H9 (cell line): ENCODE measurements around the gene EFS. TPM values are rescaled to one million over a fixed set of nuclear protein-coding genes. Genes with fewer than 3 reads are reported as not detected.
"Not testable (repeated sequence)": the region's sequence is repeated elsewhere in the genome, so short reads cannot be mapped to it uniquely, and the experiment has no call there.

ENCODE experiments used
- DNase-seq: peaks from one replicate; pipeline ENCODE4 v3.0.0-alpha.2; 2017
- H2AFZ ChIP-seq: one replicate; pipeline ENCODE4 v1.6.1; 2013; ENCODE audit warnings: mild to moderate bottlenecking, low read length, control low read depth, moderate library complexity
- H2AK5ac ChIP-seq: 2 replicates; pipeline ENCODE4 v1.6.1; 2013; ENCODE audit warnings: low read length, control low read depth, mixed read lengths; ENCODE audit not compliant: insufficient read length
- H2BK120ac ChIP-seq: one replicate; pipeline ENCODE4 v1.6.1; 2013; ENCODE audit warnings: low read depth, mild to moderate bottlenecking, low read length, control low read depth, inconsistent platforms; ENCODE audit not compliant: poor library complexity, severe bottlenecking
- H2BK12ac ChIP-seq: 2 replicates; pipeline ENCODE4 v1.6.1; 2013; ENCODE audit warnings: low read length, control low read depth, mixed read lengths, low read depth; ENCODE audit not compliant: insufficient read length
- H2BK15ac ChIP-seq: 2 replicates; pipeline ENCODE4 v1.6.1; 2013; ENCODE audit warnings: low read depth, low read length, control low read depth
- H2BK20ac ChIP-seq: one replicate; pipeline ENCODE4 v1.6.1; 2013; ENCODE audit warnings: low read depth, mild to moderate bottlenecking, low read length, control low read depth, inconsistent platforms; ENCODE audit not compliant: poor library complexity, severe bottlenecking
- H2BK5ac ChIP-seq: 2 replicates; pipeline ENCODE4 v1.6.1; 2013; ENCODE audit warnings: low read length, control low read depth, mixed read lengths; ENCODE audit not compliant: insufficient read length
- H3K14ac ChIP-seq: 2 replicates; pipeline ENCODE4 v1.6.1; 2013; ENCODE audit warnings: low read length, control low read depth; ENCODE audit not compliant: insufficient read depth
- H3K18ac ChIP-seq: 2 replicates; pipeline ENCODE4 v1.6.1; 2013; ENCODE audit warnings: low read depth, mild to moderate bottlenecking, mixed read lengths, low read length, control low read depth; ENCODE audit not compliant: insufficient read length
- H3K23ac ChIP-seq: 2 replicates; pipeline ENCODE4 v1.6.1; 2013; ENCODE audit warnings: low read length, control low read depth, mixed read lengths, low read depth; ENCODE audit not compliant: insufficient read length
- H3K23me2 ChIP-seq: 2 replicates; pipeline ENCODE4 v1.6.1; 2013; ENCODE audit warnings: low read depth, mild to moderate bottlenecking, mixed read lengths, low read length, control low read depth; ENCODE audit not compliant: insufficient read length, poor library complexity, severe bottlenecking
- H3K27ac ChIP-seq: 2 replicates; pipeline ENCODE4 v1.5.1; 2013; ENCODE audit warnings: low read length, control low read depth, mixed read lengths, low read depth; ENCODE audit not compliant: insufficient read length
- H3K27me3 ChIP-seq: 2 replicates; pipeline ENCODE4 v1.6.1; 2013; ENCODE audit warnings: low read length, control low read depth, inconsistent platforms; ENCODE audit not compliant: insufficient read depth
- H3K4ac ChIP-seq: 2 replicates; pipeline ENCODE4 v1.6.1; 2013; ENCODE audit warnings: low read depth, mild to moderate bottlenecking, control low read depth, inconsistent platforms, low read length, moderate library complexity
- H3K4me1 ChIP-seq: 2 replicates; pipeline ENCODE4 v1.6.1; 2013; ENCODE audit warnings: low read length, control low read depth, inconsistent platforms; ENCODE audit not compliant: insufficient read depth
- H3K4me2 ChIP-seq: 2 replicates; pipeline ENCODE4 v1.6.1; 2013; ENCODE audit warnings: low read length, control low read depth, mixed read lengths; ENCODE audit not compliant: insufficient read length, insufficient read depth
- H3K56ac ChIP-seq: 2 replicates; pipeline ENCODE4 v1.6.1; 2013; ENCODE audit warnings: low read depth, mild to moderate bottlenecking, mixed read lengths, low read length, control low read depth; ENCODE audit not compliant: insufficient read length
- H3K79me1 ChIP-seq: 2 replicates; pipeline ENCODE4 v1.6.1; 2013; ENCODE audit warnings: low read depth, mild to moderate bottlenecking, moderate library complexity, low read length, control low read depth, inconsistent platforms; ENCODE audit not compliant: insufficient read depth, poor library complexity, severe bottlenecking
- H3K79me2 ChIP-seq: 2 replicates; pipeline ENCODE4 v1.6.1; 2013; ENCODE audit warnings: low read length, control low read depth, inconsistent platforms; ENCODE audit not compliant: insufficient read depth
- H3K9ac ChIP-seq: 2 replicates; pipeline ENCODE4 v1.6.1; 2013; ENCODE audit warnings: low read length, control low read depth, mixed read lengths; ENCODE audit not compliant: insufficient read length; ENCODE audit errors: extremely low read depth
- H3K9me3 ChIP-seq: one replicate; pipeline ENCODE4 v1.6.1; 2013; ENCODE audit warnings: low read depth, low read length, inconsistent platforms; ENCODE audit not compliant: control insufficient read depth
- H3T11ph ChIP-seq: one replicate; pipeline ENCODE4 v1.6.1; 2013; ENCODE audit warnings: mild to moderate bottlenecking, low read length, control low read depth, inconsistent platforms
- H4K20me1 ChIP-seq: one replicate; pipeline ENCODE4 v1.6.1; 2013; ENCODE audit not compliant: control insufficient read depth, insufficient read length, insufficient read depth
- H4K5ac ChIP-seq: 2 replicates; pipeline ENCODE4 v1.6.1; 2013; ENCODE audit warnings: low read depth, mild to moderate bottlenecking, mixed read lengths, low read length, control low read depth; ENCODE audit not compliant: insufficient read length
- H4K8ac ChIP-seq: replicated peaks from 2 replicates; pipeline ENCODE4 v1.6.1; 2013; ENCODE audit warnings: low read length, control low read depth, mixed read lengths, low read depth; ENCODE audit not compliant: insufficient read length
- H4K91ac ChIP-seq: 2 replicates; pipeline ENCODE4 v1.6.1; 2013; ENCODE audit warnings: low read depth, mild to moderate bottlenecking, moderate library complexity, mixed read lengths, low read length, control low read depth; ENCODE audit not compliant: insufficient read length
- H3K27ac Mint-ChIP-seq, 3 experiments: 2 replicates in 2 of 3; 3 replicates in 1 of 3; pipeline ENCODE4 v1.8.0; 2020 to 2021; ENCODE audit warnings: mixed read lengths in 3 of 3, mild to moderate bottlenecking in 1 of 3, moderate library complexity in 1 of 3
- H3K27me3 Mint-ChIP-seq: 2 replicates; pipeline ENCODE4 v1.8.0; 2021; ENCODE audit warnings: low read depth, mild to moderate bottlenecking, moderate library complexity, mixed read lengths
- H3K36me3 Mint-ChIP-seq, 3 experiments: 2 replicates in 2 of 3; 3 replicates in 1 of 3; pipeline ENCODE4 v1.8.0; 2020 to 2021; ENCODE audit warnings: low read depth in 3 of 3, mixed read lengths in 3 of 3; ENCODE audit not compliant: insufficient read depth in 1 of 3
- H3K4me1 Mint-ChIP-seq, 2 experiments: 2 replicates each; pipeline ENCODE4 v1.8.0; 2020; ENCODE audit warnings: mixed read lengths in 2 of 2
- H3K4me3 Mint-ChIP-seq, 2 experiments: 2 replicates in 1 of 2; 3 replicates in 1 of 2; pipeline ENCODE4 v1.8.0; 2020 to 2021; ENCODE audit warnings: mild to moderate bottlenecking in 2 of 2, mixed read lengths in 2 of 2, moderate library complexity in 1 of 2
- H3K9me3 Mint-ChIP-seq, 2 experiments: 2 replicates in 1 of 2; 3 replicates in 1 of 2; pipeline ENCODE4 v1.8.0; 2020; ENCODE audit warnings: mild to moderate bottlenecking in 2 of 2, mixed read lengths in 2 of 2, moderate library complexity in 1 of 2
- WGBS: extraction: QIAGEN DNeasy Blood & Tissue Kit; methylation state at CpG from one replicate; pipeline ENCODE4 v1.1.7; 2013; ENCODE audit warnings: missing lambda C conversion rate, low lambda C conversion rate, mixed read lengths; ENCODE audit not compliant: insufficient read length; ENCODE audit errors: extremely low coverage; 5-methylcytosine and 5-hydroxymethylcytosine counted together
- total RNA-seq: library from RNA; stranded (reverse); gene quantifications from 2 replicates; pipeline ENCODE4 v1.2.1, GENCODE V29; 2021
- TF ChIP-seq, protein P1 (sequence below): fragments of 200-600 bp; sonication (generic); conservative IDR thresholded peaks from 3 replicates; pipeline ENCODE4 v1.8.0; 2021; ENCODE audit warnings: antibody characterized with exemption, mild to moderate bottlenecking

The EFS gene
- total RNA-seq, 1 experiment from 2014 or later, result 32.1 TPM

DNA sequence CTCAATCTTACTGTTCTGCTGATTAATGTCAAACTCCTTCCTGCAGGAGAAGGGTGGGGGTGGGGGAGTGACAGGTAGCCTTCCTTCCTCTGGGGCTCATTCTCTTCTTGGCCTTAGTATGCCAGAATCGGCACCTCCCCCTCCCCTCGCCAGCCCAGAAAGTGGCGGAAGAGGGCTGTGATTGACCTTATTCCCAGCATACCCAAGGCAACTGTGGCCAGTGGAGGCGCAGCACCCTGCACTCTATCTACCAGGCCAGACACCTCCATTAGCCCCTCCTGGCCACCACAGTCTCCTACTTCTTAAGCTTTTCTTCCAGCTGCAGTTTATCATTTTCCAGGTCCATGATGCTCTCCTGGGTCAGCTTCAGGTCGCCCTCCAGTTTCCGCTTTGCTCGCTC is 27.6 kb upstream of the EFS start:
- Histone ChIP-seq H3K18ac (no peak overlapping the region), H3K9ac (no peak overlapping the region), H3K23ac (no peak overlapping the region), H2BK20ac (no peak overlapping the region), H4K5ac (no peak overlapping the region), H2BK15ac (no peak overlapping the region), H2AFZ (no peak overlapping the region), H3K14ac (no peak overlapping the region; the same call in 1 of the 2 replicates), H3K4ac (no peak overlapping the region), H3K23me2 (no peaks in the 10 kb centered on the region), H2BK12ac (no peak overlapping the region), H4K20me1 (no peaks in the 10 kb centered on the region), H4K91ac (no peak overlapping the region), H3K4me2 (no peak overlapping the region), H3K56ac (no peak overlapping the region), H3K27me3 (no peaks in the 10 kb centered on the region), H3K9me3 (no peaks in the 10 kb centered on the region), H3K79me1 (no peaks in the 10 kb centered on the region), H3T11ph (no peak overlapping the region), H4K8ac (no peak overlapping the region), H2AK5ac (no peak overlapping the region), H2BK120ac (no peak overlapping the region), H3K79me2 (no peaks in the 10 kb centered on the region), H3K27ac (no peak overlapping the region), H2BK5ac (no peak overlapping the region), H3K4me1 (peaks cover 3% of the 10 kb centered on the region; the same call in 1 of the 2 replicates)
- peak; percentile 49 for DNase-seq
- TF ChIP-seq, protein P1, sequence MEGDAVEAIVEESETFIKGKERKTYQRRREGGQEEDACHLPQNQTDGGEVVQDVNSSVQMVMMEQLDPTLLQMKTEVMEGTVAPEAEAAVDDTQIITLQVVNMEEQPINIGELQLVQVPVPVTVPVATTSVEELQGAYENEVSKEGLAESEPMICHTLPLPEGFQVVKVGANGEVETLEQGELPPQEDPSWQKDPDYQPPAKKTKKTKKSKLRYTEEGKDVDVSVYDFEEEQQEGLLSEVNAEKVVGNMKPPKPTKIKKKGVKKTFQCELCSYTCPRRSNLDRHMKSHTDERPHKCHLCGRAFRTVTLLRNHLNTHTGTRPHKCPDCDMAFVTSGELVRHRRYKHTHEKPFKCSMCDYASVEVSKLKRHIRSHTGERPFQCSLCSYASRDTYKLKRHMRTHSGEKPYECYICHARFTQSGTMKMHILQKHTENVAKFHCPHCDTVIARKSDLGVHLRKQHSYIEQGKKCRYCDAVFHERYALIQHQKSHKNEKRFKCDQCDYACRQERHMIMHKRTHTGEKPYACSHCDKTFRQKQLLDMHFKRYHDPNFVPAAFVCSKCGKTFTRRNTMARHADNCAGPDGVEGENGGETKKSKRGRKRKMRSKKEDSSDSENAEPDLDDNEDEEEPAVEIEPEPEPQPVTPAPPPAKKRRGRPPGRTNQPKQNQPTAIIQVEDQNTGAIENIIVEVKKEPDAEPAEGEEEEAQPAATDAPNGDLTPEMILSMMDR, result 0 out of 3 replicates have a peak, but pooled peaks have one; percentile 9
- no peaks in the 10 kb centered on the region for H3K36me3 Mint-ChIP-seq
- peaks cover 16 to 17% of the 10 kb centered on the region in 2 experiments for H3K4me1 Mint-ChIP-seq
- 0 out of 5 replicates have a peak, but pooled peaks cover 0 to 3% of the 10 kb centered on the region in 2 experiments for H3K9me3 Mint-ChIP-seq
- H3K27ac Mint-ChIP-seq, result no peak overlapping the region
- WGBS, result no CpG with 5 or more reads among the region's 7 CpGs
- H3K27me3 Mint-ChIP-seq, result peaks cover 42% of the 10 kb centered on the region
- no peak overlapping the region for H3K4me3 Mint-ChIP-seq

DNA sequence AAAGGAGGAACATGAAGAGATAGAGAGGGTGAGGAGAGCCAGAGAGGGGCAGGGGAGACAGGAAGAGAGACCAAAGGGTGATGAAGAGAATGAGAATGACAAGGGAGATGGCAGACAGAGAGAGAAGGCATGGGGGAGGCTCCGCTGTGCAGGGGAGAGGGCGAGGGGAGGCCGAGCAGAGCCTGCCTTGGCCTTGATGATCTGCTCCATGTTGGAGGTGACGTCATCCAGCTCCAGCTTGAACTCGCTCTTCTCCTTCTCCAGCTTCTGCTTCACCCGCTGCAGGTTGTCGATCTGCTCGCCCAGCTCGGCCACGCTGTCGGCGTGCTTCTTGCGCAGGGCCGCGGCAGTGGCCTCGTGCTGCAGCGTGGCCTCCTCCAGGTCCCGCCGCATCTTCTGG is 24.9 kb upstream of the EFS start:
- H4K5ac ChIP-seq, H3K4me1 ChIP-seq, H3K27ac Mint-ChIP-seq, H2AFZ ChIP-seq, H3K9me3 Mint-ChIP-seq, H4K8ac ChIP-seq, H3K9me3 ChIP-seq, H3K27ac ChIP-seq, H3K4me2 ChIP-seq, H3K27me3 ChIP-seq, H3K4me3 Mint-ChIP-seq, H2BK12ac ChIP-seq, H3K14ac ChIP-seq, H3K18ac ChIP-seq, H3K4ac ChIP-seq, H3K79me2 ChIP-seq, H3K23me2 ChIP-seq, H3K23ac ChIP-seq, H2BK15ac ChIP-seq, H2BK5ac ChIP-seq, H2AK5ac ChIP-seq, H3K56ac ChIP-seq, H4K91ac ChIP-seq, H3K79me1 ChIP-seq, H2BK120ac ChIP-seq, H3K36me3 Mint-ChIP-seq, H3T11ph ChIP-seq, H2BK20ac ChIP-seq, H4K20me1 ChIP-seq, DNase-seq, H3K9ac ChIP-seq: not testable (repeated sequence)
- H3K4me1 Mint-ChIP-seq, result peaks cover 16 to 17% of the 10 kb centered on the region in 2 experiments
- no CpG with 5 or more reads among the region's 19 CpGs for WGBS
- H3K27me3 Mint-ChIP-seq, result peaks cover 48% of the 10 kb centered on the region
